Measurements from ENCODE around the gene FBXO10.
"Not testable (repeated sequence)": the region's sequence is repeated elsewhere in the genome, so short reads cannot be mapped to it uniquely, and the experiment has no call there.

DNA sequence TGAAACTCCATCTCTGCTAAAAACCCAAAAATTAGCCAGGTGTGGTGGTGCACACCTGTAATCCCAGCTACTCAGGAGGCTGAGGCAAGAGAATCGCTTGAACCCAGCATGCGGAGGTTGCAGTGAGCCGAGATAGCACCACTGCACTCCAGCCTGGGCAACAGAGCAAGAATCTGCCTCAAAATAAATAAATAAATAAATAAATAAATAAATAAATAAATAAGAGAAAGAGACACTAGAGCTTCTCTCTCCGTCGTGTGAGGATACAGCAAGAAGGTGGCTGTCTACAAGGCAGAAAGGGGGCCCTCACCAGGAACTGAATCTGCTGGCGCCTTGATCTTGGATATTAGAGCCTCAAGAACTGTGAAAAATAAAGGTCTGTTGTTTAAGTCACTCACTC is 102.2 kb downstream of the FBXO10 start:
- TF ChIP-seq, protein P1, sequence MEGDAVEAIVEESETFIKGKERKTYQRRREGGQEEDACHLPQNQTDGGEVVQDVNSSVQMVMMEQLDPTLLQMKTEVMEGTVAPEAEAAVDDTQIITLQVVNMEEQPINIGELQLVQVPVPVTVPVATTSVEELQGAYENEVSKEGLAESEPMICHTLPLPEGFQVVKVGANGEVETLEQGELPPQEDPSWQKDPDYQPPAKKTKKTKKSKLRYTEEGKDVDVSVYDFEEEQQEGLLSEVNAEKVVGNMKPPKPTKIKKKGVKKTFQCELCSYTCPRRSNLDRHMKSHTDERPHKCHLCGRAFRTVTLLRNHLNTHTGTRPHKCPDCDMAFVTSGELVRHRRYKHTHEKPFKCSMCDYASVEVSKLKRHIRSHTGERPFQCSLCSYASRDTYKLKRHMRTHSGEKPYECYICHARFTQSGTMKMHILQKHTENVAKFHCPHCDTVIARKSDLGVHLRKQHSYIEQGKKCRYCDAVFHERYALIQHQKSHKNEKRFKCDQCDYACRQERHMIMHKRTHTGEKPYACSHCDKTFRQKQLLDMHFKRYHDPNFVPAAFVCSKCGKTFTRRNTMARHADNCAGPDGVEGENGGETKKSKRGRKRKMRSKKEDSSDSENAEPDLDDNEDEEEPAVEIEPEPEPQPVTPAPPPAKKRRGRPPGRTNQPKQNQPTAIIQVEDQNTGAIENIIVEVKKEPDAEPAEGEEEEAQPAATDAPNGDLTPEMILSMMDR (IDR thresholded peaks at IDR 0.05), result not testable (repeated sequence)
- not testable (repeated sequence) for TF ChIP-seq POLR2A (IDR thresholded peaks at IDR 0.05)

Data from tibial nerve (tissue), 3 donors.